Sigmoid colon (tissue), 7 donors: Measurements from ENCODE around the gene XAB2. TPM values are rescaled to one million over a fixed set of nuclear protein-coding genes. Genes with fewer than 3 reads are reported as not detected.
"Not testable (repeated sequence)": the region's sequence is repeated elsewhere in the genome, so short reads cannot be mapped to it uniquely, and the experiment has no call there.

Experiments
- DNase-seq: peaks from one replicate; pipeline ENCODE4 v3.0.0-alpha.2; 2019
- H3K27ac ChIP-seq, 4 donors: fragments of 200-600 bp; sonication (generic); one replicate each; pipeline ENCODE4 v1.5.1; 2016 to 2019; ENCODE audit warnings: mild to moderate bottlenecking in 1 of 4
- H3K27me3 ChIP-seq, 3 donors: fragments of 200-600 bp; sonication (generic); one replicate each; pipeline ENCODE4 v1.5.1; 2019; ENCODE audit warnings: mild to moderate bottlenecking in 1 of 3
- H3K36me3 ChIP-seq, 4 donors: fragments of 200-600 bp; sonication (generic); one replicate each; pipeline ENCODE4 v1.5.1; 2016 to 2019
- H3K4me1 ChIP-seq, 4 donors: fragments of 200-600 bp; sonication (generic); one replicate each; pipeline ENCODE4 v1.5.1; 2017 to 2019
- H3K4me3 ChIP-seq, 4 donors: fragments of 200-600 bp; sonication (generic); one replicate each; pipeline ENCODE4 v1.5.1; 2017 to 2019; ENCODE audit warnings: mild to moderate bottlenecking in 2 of 4, moderate library complexity in 1 of 4
- H3K9me3 ChIP-seq, 4 donors: fragments of 200-600 bp in 3 of 4; sonication (generic) in 3 of 4; one replicate each; pipeline versions ENCODE4 v1.5.1 to v1.6.1; 2013 to 2019
- CTCF ChIP-seq, 4 experiments: fragments of 450-650 bp in 3 of 4; fragments of 200-600 bp in 1 of 4; IDR thresholded peaks; one replicate each; pipeline ENCODE4 v1.5.1; 2016 to 2019; ENCODE audit warnings: antibody characterized with exemption in 4 of 4, mild to moderate bottlenecking in 3 of 4, moderate library complexity in 2 of 4
- EP300 ChIP-seq, 4 donors: sonication (generic); formaldehyde crosslinking; IDR thresholded peaks; one replicate each; pipeline ENCODE4 v1.6.1; 2017; ENCODE audit warnings: antibody characterized with exemption in 4 of 4
- POLR2A ChIP-seq, 2 donors: fragments of 450-650 bp; IDR thresholded peaks; one replicate each; pipeline ENCODE4 v1.6.1; 2016; ENCODE audit warnings: antibody characterized with exemption in 2 of 2, mild to moderate bottlenecking in 2 of 2, moderate library complexity in 2 of 2
- POLR2AphosphoS5 ChIP-seq, 4 donors: sonication (generic); formaldehyde crosslinking; IDR thresholded peaks; one replicate each; pipeline ENCODE4 v1.6.1; 2017; ENCODE audit warnings: antibody characterized with exemption in 4 of 4
- WGBS, 2 donors: extraction: QIAGEN DNeasy Blood & Tissue Kit; methylation state at CpG; one replicate each; pipeline ENCODE4 v1.1.7; 2013; 5-methylcytosine and 5-hydroxymethylcytosine counted together
- intact Hi-C: fragments of 100-400 bp; cut with DNase I; formaldehyde crosslinking; loops from one replicate; pipeline ENCODE4 v1.15.1; 2023
- polyA plus RNA-seq, 3 donors: library from polyadenylated mRNA; stranded (reverse); fragments of 200-250 nt; gene quantifications; one replicate each; pipeline ENCODE4 v1.2.3, GENCODE V29; 2013
- total RNA-seq, 4 donors: library from RNA; depleted of rRNA; stranded (reverse); fragments of >200 nt; gene quantifications; one replicate each; pipeline ENCODE4 v1.1.0, GENCODE V29; 2016
- donor health status: healthy with polysubstance abuse.
- donor health status: Bipolar disorder and iron deficiency.
- donor health status: healthy.

XAB2 gene
- total and polyA plus RNA-seq, 7 donors, result 9.7 to 38.3 (median 29.9) TPM

- H3K27ac ChIP-seq, result no peak overlapping the region
- H3K27me3 ChIP-seq, result peaks cover 0 to 52% (median 6%) of the 10 kb centered on the region in 3 donors
- intact Hi-C loops, result no loop called here
- H3K4me1 ChIP-seq, result peaks cover 0 to under 1% (median 0%) of the 10 kb centered on the region in 4 donors
- no peak for TF ChIP-seq CTCF (IDR thresholded peaks at IDR 0.05)
- TF ChIP-seq EP300 (IDR thresholded peaks at IDR 0.05), result no peak
- no peaks in the 10 kb centered on the region for H3K9me3 ChIP-seq
- 20 to 53% methylated on average over 8 of the region's 8 CpGs for WGBS, 2 donors
- DNase-seq, result no peak
- H3K36me3 ChIP-seq, result no peaks in the 10 kb centered on the region
- no peak overlapping the region for H3K4me3 ChIP-seq
Observed at GRCh38 chr19:7590256-7590655, 39.1 kb downstream of the XAB2 start.

- intact Hi-C loops, result no loop called here
- no peak overlapping the region for H3K27ac ChIP-seq
- no peak for TF ChIP-seq POLR2A (IDR thresholded peaks at IDR 0.05)
- TF ChIP-seq CTCF (IDR thresholded peaks at IDR 0.05), result no peak
- no peak for TF ChIP-seq EP300 (IDR thresholded peaks at IDR 0.05)
- TF ChIP-seq POLR2AphosphoS5 (IDR thresholded peaks at IDR 0.05), result no peak
- H3K4me3 ChIP-seq, result no peak overlapping the region
- no peaks in the 10 kb centered on the region for H3K4me1 ChIP-seq
- no peak for DNase-seq
- peaks cover 0 to 48% (median 3%) of the 10 kb centered on the region in 3 donors for H3K27me3 ChIP-seq
- 83 to 89% methylated on average over 7 of the region's 7 CpGs for WGBS, 2 donors
- H3K36me3 ChIP-seq, result no peaks in the 10 kb centered on the region
- H3K9me3 ChIP-seq, result no peaks in the 10 kb centered on the region
Observed at GRCh38 chr19:7589822-7590221, 39.5 kb downstream of the XAB2 start.

GRCh38 chr19:7582446-7582845 lies 46.9 kb downstream of the XAB2 start:
- WGBS, 2 donors, result 29 to 59% methylated on average over 11 of the region's 11 CpGs
- no peak overlapping the region for H3K27ac ChIP-seq
- no peaks in the 10 kb centered on the region for H3K36me3 ChIP-seq
- no peaks in the 10 kb centered on the region for H3K4me1 ChIP-seq
- H3K9me3 ChIP-seq, result no peaks in the 10 kb centered on the region
- H3K27me3 ChIP-seq, result no peaks in the 10 kb centered on the region
- no peak for DNase-seq
- intact Hi-C loops, result no loop called here
- TF ChIP-seq EP300 (IDR thresholded peaks at IDR 0.05) (no peak), POLR2A (IDR thresholded peaks at IDR 0.05) (no peak)
- H3K4me3 ChIP-seq, result no peak overlapping the region

GRCh38 chr19:7579182-7579581 lies 50.2 kb downstream of the XAB2 start:
- TF ChIP-seq EP300 (IDR thresholded peaks at IDR 0.05), result no peak
- TF ChIP-seq POLR2A (IDR thresholded peaks at IDR 0.05), result no peak
- no peak for TF ChIP-seq POLR2AphosphoS5 (IDR thresholded peaks at IDR 0.05)
- TF ChIP-seq CTCF (IDR thresholded peaks at IDR 0.05), result no peak
- Histone ChIP-seq H3K4me3 (no peak overlapping the region), H3K27me3 (no peaks in the 10 kb centered on the region), H3K9me3 (no peaks in the 10 kb centered on the region), H3K36me3 (no peaks in the 10 kb centered on the region), H3K27ac (no peak overlapping the region), H3K4me1 (no peaks in the 10 kb centered on the region)
- intact Hi-C loops, result no loop called here
- DNase-seq, result no peak
- WGBS, 2 donors, result 69 to 72% methylated on average over 6 of the region's 6 CpGs

GRCh38 chr19:7578127-7578526 lies 51.2 kb downstream of the XAB2 start:
- Histone ChIP-seq H3K4me3 (no peak overlapping the region), H3K4me1 (no peaks in the 10 kb centered on the region), H3K27ac (no peak overlapping the region), H3K9me3 (no peaks in the 10 kb centered on the region), H3K36me3 (no peaks in the 10 kb centered on the region), H3K27me3 (no peaks in the 10 kb centered on the region)
- DNase-seq, result no peak
- WGBS, 2 donors, result 55 to 66% methylated on average over 6 of the region's 6 CpGs
- intact Hi-C loops, result no loop called here
- TF ChIP-seq EP300 (IDR thresholded peaks at IDR 0.05) (no peak), POLR2AphosphoS5 (IDR thresholded peaks at IDR 0.05) (no peak), CTCF (IDR thresholded peaks at IDR 0.05) (no peak), POLR2A (IDR thresholded peaks at IDR 0.05) (no peak)

GRCh38 chr19:7577422-7577821 lies 51.9 kb downstream of the XAB2 start:
- H3K27me3 ChIP-seq, H3K9me3 ChIP-seq, intact Hi-C loops, H3K4me1 ChIP-seq, H3K27ac ChIP-seq, H3K4me3 ChIP-seq, H3K36me3 ChIP-seq, DNase-seq: not testable (repeated sequence)
- 84 to 95% methylated on average over 1 of the region's 1 CpG for WGBS, 2 donors
